ENCODE measurements around the gene UNK.
A peak's percentile ranks its signal among the peaks of the same experiment; 100 is the strongest.
"Not testable (repeated sequence)": the region's sequence is repeated elsewhere in the genome, so short reads cannot be mapped to it uniquely, and the experiment has no call there.

The UNK gene

GRCh38 chr17:75773121-75773807, 11.3 kb upstream of the UNK start:
- no peak for DNase-seq (ENCODE audit: low read depth in 1 of 2, low spot score in 1 of 2)

GRCh38 chr17:75773808-75774470, 10.7 kb upstream of the UNK start:
- no peak for DNase-seq (ENCODE audit: low read depth in 1 of 2, low spot score in 1 of 2)

- DNase-seq (ENCODE audit: low read depth in 1 of 2, low spot score in 1 of 2): no peak
Measured at GRCh38 chr17:75774471-75774990, 10.1 kb upstream of the UNK start.

- DNase-seq (ENCODE audit: low read depth in 1 of 2, low spot score in 1 of 2): no peak
Measured at GRCh38 chr17:75774991-75775668, 9.5 kb upstream of the UNK start.

GRCh38 chr17:75776386-75777295, 8.0 kb upstream of the UNK start:
- DNase-seq (ENCODE audit: low read depth in 1 of 2, low spot score in 1 of 2): no peak

GRCh38 chr17:75777296-75777922, 7.2 kb upstream of the UNK start:
- DNase-seq (ENCODE audit: low read depth in 1 of 2, low spot score in 1 of 2): no peak

- not testable (repeated sequence) for DNase-seq (ENCODE audit: low read depth in 1 of 2, low spot score in 1 of 2)
Measured at GRCh38 chr17:75778066-75778860, 6.3 kb upstream of the UNK start.

- DNase-seq (ENCODE audit: low read depth in 1 of 2, low spot score in 1 of 2): no peak
Measured at GRCh38 chr17:75778861-75779249, 5.8 kb upstream of the UNK start.

- DNase-seq (ENCODE audit: low read depth in 1 of 2, low spot score in 1 of 2): peak; percentile 90 to 93
Measured at GRCh38 chr17:75779250-75779986, 5.2 kb upstream of the UNK start.

GRCh38 chr17:75779987-75780889, 4.4 kb upstream of the UNK start:
- no peak for DNase-seq (ENCODE audit: low read depth in 1 of 2, low spot score in 1 of 2)

GRCh38 chr17:75783069-75783783, 1.4 kb upstream of the UNK start:
- no peak for DNase-seq (ENCODE audit: low read depth in 1 of 2, low spot score in 1 of 2)

GRCh38 chr17:75783803-75784472, 668 bp upstream of the UNK start:
- no peak for DNase-seq (ENCODE audit: low read depth in 1 of 2, low spot score in 1 of 2)

GRCh38 chr17:75785016-75785890, 647 bp downstream of the UNK start:
- peak in 1 of 2 donors; percentile 87 for DNase-seq (ENCODE audit: low read depth in 1 of 2, low spot score in 1 of 2)

GRCh38 chr17:75791254-75791653, 6.6 kb downstream of the UNK start:
- DNase-seq (ENCODE audit: low read depth in 1 of 2, low spot score in 1 of 2): no peak

GRCh38 chr17:75793460-75793859, 8.9 kb downstream of the UNK start:
- DNase-seq (ENCODE audit: low read depth in 1 of 2, low spot score in 1 of 2): no peak
